HCT116 (cell line): ENCODE measurements around the gene PNPLA2. TPM values are rescaled to one million over a fixed set of nuclear protein-coding genes. Genes with fewer than 3 reads are reported as not detected.

Experiments used
- ATAC-seq: fragments of 200-7000 bp; cut with Tn5 transposase; 2 replicates; pipeline ENCODE4 v1.9.1; 2020; ENCODE audit warnings: mild to moderate bottlenecking, moderate library complexity
- BruUV-seq: library from RNA; stranded (reverse); fragments of 400-500 nt; replicated peaks from 2 replicates; lab custom pipeline; 2021; lab: Mats Ljungman, UMichigan
- CTCF ChIA-PET: fragments of 300-600 bp; sonication (Branson Sonifier 250); formaldehyde crosslinking; loops from one replicate; lab custom pipeline; 2021; ENCODE audit warnings: antibody characterized with exemption; lab: Charles Lee
- POLR2A ChIA-PET: fragments of 300-600, 350-600 bp; sonication (Branson Sonifier 250); formaldehyde crosslinking; loops from one replicate; lab custom pipeline; 2021; ENCODE audit warnings: antibody characterized with exemption; lab: Charles Lee
- RAD21 ChIA-PET, 2 experiments: fragments of 300-600 bp; sonication (Branson Sonifier 250); formaldehyde crosslinking; loops; one replicate each; lab custom pipeline; 2023; ENCODE audit warnings: low total read pairs in 2 of 2; ENCODE audit not compliant: uncharacterized antibody in 2 of 2, unreplicated experiment in 2 of 2, low non-redundant PET in 1 of 2; lab: Charles Lee
- DNase-seq: peaks from one replicate; pipeline ENCODE4 v3.0.0-alpha.2; 2010; ENCODE audit warnings: low read depth, low spot score
- H2AFZ ChIP-seq: fragments of 200-600 bp; shearing (Covaris generic), sonication (generic); 2 replicates; pipeline ENCODE4 v1.6.1; 2017; ENCODE audit warnings: low read depth, mixed run types, mixed read lengths, antibody characterized with exemption, low read length; ENCODE audit not compliant: poor library complexity, severe bottlenecking
- H3K27ac ChIP-seq: 2 replicates; pipeline ENCODE4 v1.5.1; 2012; ENCODE audit warnings: low read depth, low read length
- H3K27me3 ChIP-seq: fragments of 200-600 bp; sonication (generic); 2 replicates; pipeline ENCODE4 v1.6.1; 2016; ENCODE audit warnings: mixed run types, low read length, mixed read lengths; ENCODE audit not compliant: insufficient read depth
- H3K36me3 ChIP-seq, 2 experiments: fragments of 200-500 bp in 1 of 2; fragments of 200-600 bp in 1 of 2; sonication (Bioruptor generic) in 1 of 2; sonication (generic) in 1 of 2; 2 replicates each; pipeline versions ENCODE4 v1.5.1 to v1.6.1; 2014 to 2016; ENCODE audit warnings: low read length in 2 of 2, inconsistent platforms in 1 of 2, mixed read lengths in 1 of 2, mixed run types in 1 of 2; ENCODE audit not compliant: insufficient read depth in 2 of 2, control insufficient read depth in 1 of 2
- H3K4me1 ChIP-seq, 2 experiments: fragments of 200-600 bp in 1 of 2; sonication (generic) in 1 of 2; 2 replicates each; pipeline versions ENCODE4 v1.5.1 to v1.6.1; 2012 to 2017; ENCODE audit warnings: low read length in 2 of 2, inconsistent platforms in 1 of 2, mild to moderate bottlenecking in 1 of 2, mixed read lengths in 1 of 2, mixed run types in 1 of 2, moderate library complexity in 1 of 2; ENCODE audit not compliant: insufficient read depth in 2 of 2, control insufficient read depth in 1 of 2
- H3K4me2 ChIP-seq: fragments of 200-600 bp; sonication (generic); 2 replicates; pipeline ENCODE4 v1.6.1; 2017; ENCODE audit warnings: mixed run types, low read length, mixed read lengths
- H3K4me3 ChIP-seq, 2 experiments: fragments of 200-600 bp in 1 of 2; sonication (generic) in 1 of 2; replicated peaks in 1 of 2; 2 replicates each; pipeline ENCODE4 v1.5.1; 2011 to 2016; ENCODE audit warnings: low read length in 2 of 2, control low read depth in 1 of 2, low read depth in 1 of 2, mild to moderate bottlenecking in 1 of 2, mixed read lengths in 1 of 2, mixed run types in 1 of 2
- H3K79me2 ChIP-seq: fragments of 200-600 bp; sonication (generic); 2 replicates; pipeline ENCODE4 v1.6.1; 2017; ENCODE audit warnings: mild to moderate bottlenecking, mixed run types, low read length, moderate library complexity, mixed read lengths; ENCODE audit not compliant: insufficient read depth
- H3K9ac ChIP-seq: fragments of 200-600 bp; sonication (generic); 2 replicates; pipeline ENCODE4 v1.6.1; 2016; ENCODE audit warnings: low read length, mixed read lengths
- H3K9me2 ChIP-seq: fragments of 200-600 bp; sonication (generic), shearing (Covaris generic); 2 replicates; pipeline ENCODE4 v1.6.1; 2017; ENCODE audit warnings: mixed run types, mild to moderate bottlenecking, moderate library complexity; ENCODE audit not compliant: insufficient read depth
- H3K9me3 ChIP-seq, 2 experiments: fragments of 200-500 bp in 1 of 2; fragments of 200-600 bp in 1 of 2; sonication (Bioruptor generic) in 1 of 2; sonication (generic) in 1 of 2; 2 replicates each; pipeline ENCODE4 v1.6.1; 2014 to 2017; ENCODE audit warnings: low read length in 2 of 2, mixed read lengths in 2 of 2, inconsistent platforms in 1 of 2, low read depth in 1 of 2, mild to moderate bottlenecking in 1 of 2, mixed run types in 1 of 2, moderate library complexity in 1 of 2; ENCODE audit not compliant: control insufficient read depth in 1 of 2, insufficient read depth in 1 of 2
- H4K20me1 ChIP-seq: fragments of 200-600 bp; sonication (generic), shearing (Covaris generic); 2 replicates; pipeline ENCODE4 v1.6.1; 2017; ENCODE audit warnings: mixed run types, mild to moderate bottlenecking, moderate library complexity; ENCODE audit not compliant: insufficient read depth
- CEBPB ChIP-seq: IDR thresholded peaks from 2 replicates; pipeline ENCODE4 v1.6.1; 2012; ENCODE audit warnings: low read depth
- POLR2A ChIP-seq: IDR thresholded peaks from 2 replicates; pipeline ENCODE4 v1.7.0; 2011; ENCODE audit warnings: borderline replicate concordance; ENCODE audit not compliant: insufficient read depth, insufficient read length; ENCODE audit errors: extremely low read depth
- POLR2AphosphoS5 ChIP-seq: IDR thresholded peaks from 2 replicates; pipeline ENCODE4 v1.6.1; 2011; ENCODE audit warnings: mild to moderate bottlenecking, low read depth, low read length, moderate library complexity
- intact Hi-C: fragments of 100-400 bp; cut with micrococcal nuclease; formaldehyde crosslinking; loops from 2 replicates; pipeline ENCODE4 v1.10.0; 2022
- total RNA-seq: library from RNA; stranded (reverse); gene quantifications from one replicate; pipeline ENCODE4 v1.2.1, GENCODE V29; 2021; ENCODE audit not compliant: unreplicated experiment
- TF ChIP-seq, protein P1 (sequence below): IDR thresholded peaks from 2 replicates; pipeline ENCODE4 v1.6.1; 2012; ENCODE audit warnings: low read depth

Gene PNPLA2
- total RNA-seq, 1 experiment from 2014 or later, result 124 TPM

- H2AFZ ChIP-seq, result no peak overlapping the region
- CTCF ChIA-PET, result interaction anchor here (1.1 to 1.9 kb wide), 4 partner anchors 13 to 87 kb away, joined by 3 to 6 read pairs (median 5); partner anchors contain the start of gene TMEM80
- RAD21 ChIA-PET, result no interaction called here
- no TSS peak for BruUV-seq
- peaks cover 31% of the 10 kb centered on the region; the same call in 1 of the 2 replicates for H3K79me2 ChIP-seq
- peak overlapping the region; percentile 57 for H3K4me2 ChIP-seq
- H3K4me1 ChIP-seq, result peaks cover 21 to 35% of the 10 kb centered on the region in 2 experiments
- no peaks in the 10 kb centered on the region for H3K9me2 ChIP-seq
- no peaks in the 10 kb centered on the region for H3K27me3 ChIP-seq
- H3K4me3 ChIP-seq, result no peak overlapping the region
- POLR2A ChIA-PET, result interaction anchor here (1.1 kb wide), 1 partner anchor 19 kb away, joined by 5 read pairs; no protein-coding TSS in a partner anchor
- TF ChIP-seq POLR2AphosphoS5 (peak; percentile 17; the same call in 1 of the 2 replicates), CEBPB (no peak), POLR2A (peak; percentile 17)
- TF ChIP-seq, protein P1, sequence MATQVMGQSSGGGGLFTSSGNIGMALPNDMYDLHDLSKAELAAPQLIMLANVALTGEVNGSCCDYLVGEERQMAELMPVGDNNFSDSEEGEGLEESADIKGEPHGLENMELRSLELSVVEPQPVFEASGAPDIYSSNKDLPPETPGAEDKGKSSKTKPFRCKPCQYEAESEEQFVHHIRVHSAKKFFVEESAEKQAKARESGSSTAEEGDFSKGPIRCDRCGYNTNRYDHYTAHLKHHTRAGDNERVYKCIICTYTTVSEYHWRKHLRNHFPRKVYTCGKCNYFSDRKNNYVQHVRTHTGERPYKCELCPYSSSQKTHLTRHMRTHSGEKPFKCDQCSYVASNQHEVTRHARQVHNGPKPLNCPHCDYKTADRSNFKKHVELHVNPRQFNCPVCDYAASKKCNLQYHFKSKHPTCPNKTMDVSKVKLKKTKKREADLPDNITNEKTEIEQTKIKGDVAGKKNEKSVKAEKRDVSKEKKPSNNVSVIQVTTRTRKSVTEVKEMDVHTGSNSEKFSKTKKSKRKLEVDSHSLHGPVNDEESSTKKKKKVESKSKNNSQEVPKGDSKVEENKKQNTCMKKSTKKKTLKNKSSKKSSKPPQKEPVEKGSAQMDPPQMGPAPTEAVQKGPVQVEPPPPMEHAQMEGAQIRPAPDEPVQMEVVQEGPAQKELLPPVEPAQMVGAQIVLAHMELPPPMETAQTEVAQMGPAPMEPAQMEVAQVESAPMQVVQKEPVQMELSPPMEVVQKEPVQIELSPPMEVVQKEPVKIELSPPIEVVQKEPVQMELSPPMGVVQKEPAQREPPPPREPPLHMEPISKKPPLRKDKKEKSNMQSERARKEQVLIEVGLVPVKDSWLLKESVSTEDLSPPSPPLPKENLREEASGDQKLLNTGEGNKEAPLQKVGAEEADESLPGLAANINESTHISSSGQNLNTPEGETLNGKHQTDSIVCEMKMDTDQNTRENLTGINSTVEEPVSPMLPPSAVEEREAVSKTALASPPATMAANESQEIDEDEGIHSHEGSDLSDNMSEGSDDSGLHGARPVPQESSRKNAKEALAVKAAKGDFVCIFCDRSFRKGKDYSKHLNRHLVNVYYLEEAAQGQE, result no peak
- H3K9ac ChIP-seq, result peak overlapping the region; percentile 25; the same call in 1 of the 2 replicates
- H3K27ac ChIP-seq, result peak overlapping the region; percentile 45
- no peaks in the 10 kb centered on the region for H4K20me1 ChIP-seq
- ATAC-seq, result no peak
- intact Hi-C loops, result no loop called here
- H3K9me3 ChIP-seq, result no peaks in the 10 kb centered on the region
- DNase-seq, result no peak
- no peaks in the 10 kb centered on the region for H3K36me3 ChIP-seq
Observed at GRCh38 chr11:782264-783174, 36.2 kb upstream of the PNPLA2 start.
